A673 (cell line): ENCODE results near the gene LSM10. TPM values are rescaled to one million over a fixed set of nuclear protein-coding genes. Genes with fewer than 3 reads are reported as not detected.

Source experiments
- Bru-seq: library from RNA; stranded (reverse); fragments of 400-500 nt; gene quantifications from one replicate; lab custom pipeline; 2021; lab: Mats Ljungman, UMichigan
- BruChase-seq, 2 experiments: library from RNA; stranded (reverse); fragments of 400-500 nt; gene quantifications; one replicate each; lab custom pipeline; 2021; lab: Mats Ljungman, UMichigan
- BruUV-seq: library from RNA; stranded (reverse); fragments of 400-500 nt; replicated peaks from 2 replicates; lab custom pipeline; 2021; lab: Mats Ljungman, UMichigan
- CTCF ChIA-PET: fragments of 300-600 bp; sonication (Branson Sonifier 250); formaldehyde crosslinking; loops from one replicate; lab custom pipeline; 2022; ENCODE audit warnings: antibody characterized with exemption; lab: Charles Lee
- POLR2A ChIA-PET: fragments of 300-600 bp; sonication (Branson Sonifier 250); formaldehyde crosslinking; loops from one replicate; lab custom pipeline; 2022; ENCODE audit warnings: antibody characterized with exemption; ENCODE audit not compliant: low non-redundant PET; lab: Charles Lee
- DNase-seq: peaks from one replicate; pipeline ENCODE4 v3.0.0-alpha.2; 2015; ENCODE audit warnings: low spot score
- H3K27ac ChIP-seq: fragments of 200-600 bp; sonication (generic); 2 replicates; pipeline ENCODE4 v1.5.1; 2016; ENCODE audit warnings: mixed run types, low read depth, mild to moderate bottlenecking, mixed read lengths, antibody characterized with exemption, low read length; ENCODE audit not compliant: poor library complexity, severe bottlenecking
- H3K27me3 ChIP-seq: fragments of 200-600 bp; sonication (generic); replicated peaks from 2 replicates; pipeline ENCODE4 v1.6.1; 2017; ENCODE audit warnings: mixed run types, low read depth, mild to moderate bottlenecking, mixed read lengths, antibody characterized with exemption, low read length; ENCODE audit not compliant: insufficient read depth, poor library complexity
- H3K36me3 ChIP-seq: fragments of 200-600 bp; sonication (generic); 2 replicates; pipeline ENCODE4 v1.6.1; 2016; ENCODE audit warnings: mixed run types, mild to moderate bottlenecking, mixed read lengths, antibody characterized with exemption, low read length; ENCODE audit not compliant: insufficient read depth, poor library complexity, severe bottlenecking
- H3K4me1 ChIP-seq: fragments of 200-600 bp; sonication (generic); 2 replicates; pipeline ENCODE4 v1.6.1; 2017; ENCODE audit warnings: mixed run types, mild to moderate bottlenecking, mixed read lengths, antibody characterized with exemption, low read length; ENCODE audit not compliant: insufficient read depth, poor library complexity, severe bottlenecking
- H3K4me3 ChIP-seq: fragments of 200-600 bp; sonication (generic); 2 replicates; pipeline ENCODE4 v1.5.1; 2016; ENCODE audit warnings: low read depth, mixed run types, mild to moderate bottlenecking, mixed read lengths, low read length; ENCODE audit not compliant: poor library complexity, severe bottlenecking
- H3K9me3 ChIP-seq: fragments of 200-600 bp; sonication (generic); 2 replicates; pipeline ENCODE4 v1.6.1; 2016; ENCODE audit warnings: mixed run types, low read depth, mild to moderate bottlenecking, mixed read lengths, antibody characterized with exemption, low read length; ENCODE audit not compliant: poor library complexity, severe bottlenecking
- EZH2 ChIP-seq: fragments of 200-600 bp; sonication (generic); IDR thresholded peaks from 2 replicates; pipeline ENCODE4 v1.6.1; 2017; ENCODE audit warnings: borderline replicate concordance, low read depth, mild to moderate bottlenecking, mixed read lengths, antibody characterized with exemption, low read length; ENCODE audit not compliant: poor library complexity, severe bottlenecking
- intact Hi-C: fragments of 100-400 bp; cut with micrococcal nuclease; formaldehyde crosslinking; loops from one replicate; pipeline ENCODE4 v1.10.0; 2022; ENCODE audit not compliant: unreplicated experiment
- long read RNA-seq: library from polyadenylated mRNA; stranded (forward); transcript quantifications from one replicate; pipeline ENCODE4 v2.0.0, GENCODE V29; 2022
- total RNA-seq: library from RNA; stranded (reverse); gene quantifications from 2 replicates; pipeline ENCODE4 v1.2.3, GENCODE V29; 2021
- TF ChIP-seq, protein P1 (sequence below): fragments of 300-800, 200-600 bp; sonication (generic); conservative IDR thresholded peaks from 2 replicates; pipeline ENCODE4 v1.5.1; 2017; ENCODE audit warnings: low read depth, mild to moderate bottlenecking, antibody characterized with exemption, low read length, moderate library complexity, mixed read lengths

Gene LSM10
- total RNA-seq (60.7 and 68.0 TPM in 2 replicates), Bru-seq, nascent RNA (percentile 78 among the genes with signal in this experiment), BruChase-seq, experiment 1, labeled RNA remaining after a 2-hour chase (percentile 73 among the genes with signal in this experiment), BruChase-seq, experiment 2, labeled RNA remaining after a 6-hour chase (percentile 79 among the genes with signal in this experiment)
- long read RNA-seq, transcript LSM10-201 (2 exons, 850 nt), result major isoform, 64 of 72 reads
- long read RNA-seq, partial matches to known transcripts, result 0 of 72 reads
- long read RNA-seq, other reads (novel, unspliced or antisense), result 8 of 72 reads

DNA sequence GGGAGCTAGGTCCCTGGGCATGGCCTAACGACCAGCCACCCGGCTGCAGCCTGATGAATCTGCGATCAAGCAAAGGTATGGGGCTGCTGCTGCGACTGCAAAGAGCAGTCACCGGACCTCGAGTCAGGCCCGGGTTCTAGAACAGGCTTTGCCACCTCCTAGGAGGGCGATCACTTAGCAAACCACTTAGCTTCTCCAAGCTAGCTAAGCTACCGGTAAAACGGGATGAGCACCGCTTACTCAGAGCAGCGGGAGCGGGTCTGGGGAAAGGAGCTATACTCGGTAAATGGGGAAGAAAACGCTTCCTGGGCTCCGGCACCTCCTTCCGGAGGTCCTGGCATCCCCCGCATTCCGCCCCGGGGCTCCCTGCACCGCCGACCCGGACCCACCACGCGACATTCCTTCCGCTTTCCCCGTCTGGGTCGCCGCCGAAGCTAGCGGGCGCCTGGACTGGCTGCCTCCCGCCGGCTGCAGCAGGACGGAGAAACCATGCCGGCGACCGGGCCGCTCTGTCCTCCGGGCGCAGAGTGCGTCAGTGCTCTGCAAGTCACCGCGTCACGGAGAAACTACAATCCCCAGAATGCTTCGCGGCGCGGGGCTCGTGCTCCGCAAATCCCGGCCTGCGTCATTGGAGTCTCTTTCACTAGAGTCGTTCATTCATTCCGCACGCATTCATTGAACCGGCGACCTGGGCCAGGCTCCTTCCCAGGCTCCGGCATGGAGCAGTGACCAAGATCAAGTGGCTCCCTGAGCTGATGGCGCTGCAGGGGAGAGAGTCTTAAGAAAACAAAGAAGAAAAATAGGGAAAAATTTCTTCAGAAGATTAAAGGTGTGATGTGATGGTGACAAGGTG lies at the start of gene LSM10:
LSM10 (minus strand) TSS at position 531 of the 853 bp plus-strand sequence. CDS start 3,779 bp downstream, outside the sequence.
- POLR2A ChIA-PET, result interaction anchor here (0.6 to 2.0 kb wide), 3 partner anchors 11 to 1478 kb away, joined by 4 to 16 read pairs (median 4); no protein-coding TSS in a partner anchor

DNA sequence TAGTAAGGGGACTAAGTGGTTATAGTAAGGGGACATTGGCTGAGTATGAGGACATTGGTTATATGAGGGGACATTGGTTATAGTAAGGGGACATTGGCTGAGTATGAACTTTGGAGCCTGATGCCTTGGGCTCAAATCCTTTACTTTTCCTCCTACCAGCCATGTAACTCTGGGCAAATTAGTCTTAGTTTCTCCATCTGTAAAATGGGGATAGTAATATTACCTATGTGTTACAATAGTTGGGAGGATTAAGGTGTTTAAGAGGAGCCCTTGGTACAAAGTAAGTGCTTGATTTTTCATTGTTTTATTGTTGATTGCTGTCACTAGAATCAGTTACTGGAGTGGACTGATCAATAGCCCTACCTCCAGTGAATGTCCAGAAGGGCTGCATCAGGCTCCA lies 49.7 kb upstream of the LSM10 start:
- no TSS peak for BruUV-seq
- H3K27me3 ChIP-seq, result no peaks in the 10 kb centered on the region
- no peaks in the 10 kb centered on the region for H3K36me3 ChIP-seq
- intact Hi-C loops, result no loop called here
- POLR2A ChIA-PET, result no interaction called here
- no peak for TF ChIP-seq EZH2
- TF ChIP-seq, protein P1, sequence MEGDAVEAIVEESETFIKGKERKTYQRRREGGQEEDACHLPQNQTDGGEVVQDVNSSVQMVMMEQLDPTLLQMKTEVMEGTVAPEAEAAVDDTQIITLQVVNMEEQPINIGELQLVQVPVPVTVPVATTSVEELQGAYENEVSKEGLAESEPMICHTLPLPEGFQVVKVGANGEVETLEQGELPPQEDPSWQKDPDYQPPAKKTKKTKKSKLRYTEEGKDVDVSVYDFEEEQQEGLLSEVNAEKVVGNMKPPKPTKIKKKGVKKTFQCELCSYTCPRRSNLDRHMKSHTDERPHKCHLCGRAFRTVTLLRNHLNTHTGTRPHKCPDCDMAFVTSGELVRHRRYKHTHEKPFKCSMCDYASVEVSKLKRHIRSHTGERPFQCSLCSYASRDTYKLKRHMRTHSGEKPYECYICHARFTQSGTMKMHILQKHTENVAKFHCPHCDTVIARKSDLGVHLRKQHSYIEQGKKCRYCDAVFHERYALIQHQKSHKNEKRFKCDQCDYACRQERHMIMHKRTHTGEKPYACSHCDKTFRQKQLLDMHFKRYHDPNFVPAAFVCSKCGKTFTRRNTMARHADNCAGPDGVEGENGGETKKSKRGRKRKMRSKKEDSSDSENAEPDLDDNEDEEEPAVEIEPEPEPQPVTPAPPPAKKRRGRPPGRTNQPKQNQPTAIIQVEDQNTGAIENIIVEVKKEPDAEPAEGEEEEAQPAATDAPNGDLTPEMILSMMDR, result no peak
- H3K4me1 ChIP-seq, result peaks cover 12% of the 10 kb centered on the region
- H3K27ac ChIP-seq, result no peak overlapping the region
- H3K4me3 ChIP-seq, result no peak overlapping the region
- no peaks in the 10 kb centered on the region for H3K9me3 ChIP-seq
- CTCF ChIA-PET, result no interaction called here
- no peak for DNase-seq

More for the DNA sequence above, at the start of gene LSM10:
- no peak for TF ChIP-seq EZH2
- TF ChIP-seq, protein P1, result no peak
- H3K36me3 ChIP-seq, result peaks cover 15% of the 10 kb centered on the region
- no peaks in the 10 kb centered on the region for H3K9me3 ChIP-seq
- peak within 1 kb of the TSS; percentile 85 for H3K4me3 ChIP-seq
- DNase-seq, result peak; percentile 97
- peaks cover 8% of the 10 kb centered on the region for H3K4me1 ChIP-seq
- CTCF ChIA-PET, result no interaction called here
- intact Hi-C loops, result no loop called here
- peak within 1 kb of the TSS; percentile 86 for H3K27ac ChIP-seq
- no TSS peak for BruUV-seq
- H3K27me3 ChIP-seq, result no peaks in the 10 kb centered on the region

DNA sequence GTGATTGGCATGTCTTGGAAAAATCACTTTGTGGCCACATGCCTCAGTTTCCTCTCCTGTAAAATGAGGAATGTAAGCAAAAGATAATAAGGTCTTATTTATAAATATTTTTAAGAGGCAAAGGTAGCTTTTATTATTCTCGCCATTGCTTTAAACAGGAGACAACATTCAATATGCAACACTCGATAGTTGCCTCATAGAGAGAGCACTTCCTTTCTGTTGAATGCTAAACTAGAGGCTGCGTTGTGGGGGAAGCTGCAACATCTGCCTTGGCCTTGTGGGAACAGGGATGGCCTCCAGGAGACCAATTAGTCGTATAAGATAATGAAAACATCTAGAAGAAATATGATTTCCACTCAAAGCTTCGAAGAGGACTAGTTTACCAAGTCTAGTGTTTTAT lies 49.0 kb upstream of the LSM10 start:
- intact Hi-C loops, result no loop called here
- ChIA-PET CTCF (no interaction called here), POLR2A (no interaction called here)
- no TSS peak for BruUV-seq
- Histone ChIP-seq H3K36me3 (no peaks in the 10 kb centered on the region), H3K27ac (no peak overlapping the region), H3K4me3 (no peak overlapping the region), H3K4me1 (peaks cover 12% of the 10 kb centered on the region), H3K27me3 (no peaks in the 10 kb centered on the region), H3K9me3 (no peaks in the 10 kb centered on the region)
- no peak for DNase-seq
- TF ChIP-seq, protein P1, result no peak
- TF ChIP-seq EZH2, result no peak
